GM15510 (cell line): ENCODE data around the gene VRTN.

Experiments used
- POLR2A ChIP-seq: IDR thresholded peaks from 3 replicates; pipeline ENCODE4 v1.6.1; 2011; ENCODE audit warnings: borderline replicate concordance; ENCODE audit not compliant: insufficient read length; ENCODE audit errors: extremely low read depth

VRTN gene

GRCh38 chr14:74401504-74402241 lies 53.4 kb downstream of the VRTN start:
- TF ChIP-seq POLR2A, result peak; percentile 43

- TF ChIP-seq POLR2A, result no peak
Observed at GRCh38 chr14:74402401-74403251, 54.4 kb downstream of the VRTN start.

- TF ChIP-seq POLR2A, result no peak
Observed at GRCh38 chr14:74403619-74404417, 55.5 kb downstream of the VRTN start.

- TF ChIP-seq POLR2A, result no peak
Observed at GRCh38 chr14:74404435-74404834, 56.2 kb downstream of the VRTN start.

GRCh38 chr14:74405663-74406062 lies 57.4 kb downstream of the VRTN start:
- no peak for TF ChIP-seq POLR2A

GRCh38 chr14:74407021-74407800 lies 58.9 kb downstream of the VRTN start:
- TF ChIP-seq POLR2A, result no peak

GRCh38 chr14:74407801-74408154 lies 59.5 kb downstream of the VRTN start:
- TF ChIP-seq POLR2A, result no peak

- TF ChIP-seq POLR2A, result no peak
Observed at GRCh38 chr14:74408870-74409269, 60.6 kb downstream of the VRTN start.

GRCh38 chr14:74409441-74409840 lies 61.2 kb downstream of the VRTN start:
- TF ChIP-seq POLR2A, result no peak
